HEK293 (cell line): ENCODE measurements around the gene SEMA4D.

Experiments
- CTCF ChIA-PET: fragments of 350-600 bp; formaldehyde crosslinking; extraction: SDS; loops from one replicate; lab custom pipeline; 2021; ENCODE audit warnings: antibody characterized with exemption; lab: Yijun Ruan, JAX
- POLR2A ChIA-PET: fragments of 300-600 bp; formaldehyde crosslinking; extraction: SDS; loops from one replicate; lab custom pipeline; 2020; ENCODE audit warnings: antibody characterized with exemption, inconsistent platforms; lab: Yijun Ruan, JAX
- H3K27ac ChIP-seq: fragments of 200-500 bp; sonication (Bioruptor generic); 2 replicates; pipeline ENCODE4 v1.5.1; 2014; ENCODE audit warnings: low read depth, low read length, control low read depth, inconsistent platforms; ENCODE audit errors: extremely low read depth
- H3K36me3 ChIP-seq, 2 experiments: fragments of 200-500 bp in 1 of 2; sonication (Bioruptor generic) in 1 of 2; 1 replicate in 1 of 2; 2 replicates in 1 of 2; pipeline ENCODE4 v1.5.1; 2014 to 2017; ENCODE audit warnings: inconsistent platforms in 2 of 2, low read length in 2 of 2; ENCODE audit not compliant: control insufficient read depth in 2 of 2, insufficient read depth in 1 of 2
- H3K4me1 ChIP-seq: fragments of 200-500 bp; sonication (Bioruptor generic); 2 replicates; pipeline ENCODE4 v1.5.1; 2014; ENCODE audit warnings: mild to moderate bottlenecking, low read length, inconsistent platforms; ENCODE audit not compliant: control insufficient read depth, insufficient read depth
- H3K4me3 ChIP-seq: 2 replicates; pipeline ENCODE4 v1.5.1; 2011; ENCODE audit warnings: low read depth, mild to moderate bottlenecking, control low read depth, low read length, moderate library complexity
- H3K9me3 ChIP-seq: fragments of 200-500 bp; sonication (Bioruptor generic); 2 replicates; pipeline ENCODE4 v1.5.1; 2014; ENCODE audit warnings: low read depth, low read length, inconsistent platforms; ENCODE audit not compliant: control insufficient read depth, insufficient read depth
- EGR2 ChIP-seq: fragments of 450-650 bp; formaldehyde crosslinking; IDR thresholded peaks from 2 replicates; pipeline ENCODE4 v1.5.1; 2016; ENCODE audit warnings: low read depth, missing biosample characterization, missing genetic modification characterization
- GLI2 ChIP-seq: fragments of 450-650 bp; formaldehyde crosslinking; IDR thresholded peaks from 2 replicates; pipeline ENCODE4; 2017; ENCODE audit warnings: missing biosample characterization, missing genetic modification characterization, low read depth, borderline replicate concordance
- HOXC10 ChIP-seq: sonication (generic); formaldehyde crosslinking; IDR thresholded peaks from 2 replicates; pipeline ENCODE4 v1.8.1; 2023; ENCODE audit warnings: mild to moderate bottlenecking, missing genetic modification reagents
- KLF8 ChIP-seq: fragments of 450-650 bp; formaldehyde crosslinking; IDR thresholded peaks from 2 replicates; pipeline ENCODE4 v1.5.1; 2016; ENCODE audit warnings: missing biosample characterization, missing genetic modification characterization
- MEIS1 ChIP-seq: sonication (generic); formaldehyde crosslinking; IDR thresholded peaks from 2 replicates; pipeline ENCODE4 v1.8.1; 2022; ENCODE audit warnings: missing genetic modification reagents, mild to moderate bottlenecking, borderline replicate concordance
- ZBTB20 ChIP-seq: fragments of 450-650 bp; formaldehyde crosslinking; IDR thresholded peaks from 2 replicates; pipeline ENCODE4 v1.5.1; 2016; ENCODE audit warnings: missing biosample characterization, missing genetic modification characterization
- ZNF114 ChIP-seq: fragments of 450-650 bp; formaldehyde crosslinking; IDR thresholded peaks from 2 replicates; pipeline ENCODE4 v1.5.0; 2017; ENCODE audit warnings: missing biosample characterization, missing genetic modification characterization
- ZNF157 ChIP-seq: fragments of 450-650 bp; formaldehyde crosslinking; IDR thresholded peaks from 2 replicates; pipeline ENCODE4 v1.5.1; 2016; ENCODE audit warnings: missing biosample characterization, missing genetic modification characterization
- ZNF335 ChIP-seq: fragments of 450-650 bp; formaldehyde crosslinking; conservative IDR thresholded peaks from 2 replicates; pipeline ENCODE4 v1.5.1; 2016; ENCODE audit warnings: missing biosample characterization, missing genetic modification characterization
- ZNF544 ChIP-seq: fragments of 450-650 bp; formaldehyde crosslinking; IDR thresholded peaks from 2 replicates; pipeline ENCODE4 v1.5.0; 2017; ENCODE audit warnings: missing biosample characterization, missing genetic modification characterization
- ZNF558 ChIP-seq: fragments of 450-650 bp; formaldehyde crosslinking; IDR thresholded peaks from 2 replicates; pipeline ENCODE4 v1.5.1; 2016; ENCODE audit warnings: missing biosample characterization, missing genetic modification characterization
- ZNF654 ChIP-seq: fragments of 450-650 bp; formaldehyde crosslinking; IDR thresholded peaks from 2 replicates; pipeline ENCODE4 v1.5.1; 2016; ENCODE audit warnings: low read depth, missing biosample characterization, missing genetic modification characterization
- TF ChIP-seq, protein P1 (sequence below): fragments of 450-650 bp; formaldehyde crosslinking; IDR thresholded peaks from 2 replicates; pipeline ENCODE4 v1.5.1; 2016; ENCODE audit warnings: missing biosample characterization, missing genetic modification characterization
- TF ChIP-seq, protein P2 (sequence below): fragments of 450-650 bp; formaldehyde crosslinking; optimal IDR thresholded peaks from 2 replicates; pipeline ENCODE3; 2016; ENCODE audit warnings: missing biosample characterization, mild to moderate bottlenecking, missing genetic modification characterization
- TF ChIP-seq, protein P3 (sequence below): fragments of 450-650 bp; formaldehyde crosslinking; IDR thresholded peaks from 2 replicates; pipeline ENCODE4 v1.5.1; 2017; ENCODE audit warnings: missing biosample characterization, missing genetic modification characterization
- TF ChIP-seq, protein P4 (sequence below): fragments of 450-650 bp; formaldehyde crosslinking; IDR thresholded peaks from 2 replicates; pipeline ENCODE4 v1.5.1; 2016; ENCODE audit warnings: missing biosample characterization, missing genetic modification characterization
- TF ChIP-seq, protein P5 (sequence below): fragments of 450-650 bp; formaldehyde crosslinking; IDR thresholded peaks from 2 replicates; pipeline ENCODE4 v1.5.1; 2016; ENCODE audit warnings: missing biosample characterization, missing genetic modification characterization

SEMA4D gene

DNA sequence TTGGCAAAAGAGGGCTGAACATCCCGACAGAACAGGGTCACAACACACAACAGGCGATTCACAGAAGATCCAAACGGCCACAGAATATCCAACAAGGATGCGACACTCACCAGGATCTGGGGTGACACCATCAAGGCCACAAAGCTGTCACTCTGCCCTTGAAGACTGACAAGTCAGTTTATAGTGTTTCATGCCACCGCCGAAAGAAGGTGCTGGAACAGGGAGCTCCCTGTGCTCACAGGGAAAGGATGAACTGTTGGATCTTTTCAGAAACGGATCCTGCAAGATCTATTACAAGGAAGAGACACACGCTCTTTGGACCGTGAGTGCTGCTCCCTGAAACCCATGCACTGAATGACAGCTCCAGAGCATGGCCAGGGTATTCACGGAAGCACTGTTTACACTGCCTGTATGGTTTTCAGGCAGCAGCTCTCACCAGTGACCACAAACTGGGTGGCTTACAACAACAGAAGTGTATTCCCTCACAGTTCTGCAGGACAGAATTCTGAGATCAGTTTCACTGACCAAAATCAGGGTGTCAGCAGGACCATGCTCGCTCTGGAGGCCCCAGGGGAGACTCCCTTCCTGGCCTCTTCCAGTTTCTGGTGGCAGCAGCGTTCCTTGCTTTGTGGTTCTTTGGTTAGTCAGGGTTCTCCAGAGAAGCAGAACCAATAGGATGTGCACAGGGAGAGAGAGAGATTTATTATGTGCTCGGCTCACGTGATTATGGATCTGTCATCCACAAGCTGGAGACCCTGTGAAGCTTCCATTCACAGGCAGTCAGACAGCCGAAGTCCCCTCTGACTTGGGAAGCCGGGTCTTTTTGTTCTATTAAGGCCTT is 52.8 kb downstream of the SEMA4D start:
- no peak overlapping the region for H3K27ac ChIP-seq
- POLR2A ChIA-PET: no interaction called here
- no peak overlapping the region for H3K4me3 ChIP-seq
- peaks cover 0 to 14% of the 10 kb centered on the region in 2 experiments; a peak in 1 of 3 replicates for H3K36me3 ChIP-seq
- TF ChIP-seq EGR2 (no peak), ZNF544 (tag by site-specific recombination) (no peak), ZNF654 (tag by site-specific recombination) (no peak), ZNF157 (tag by site-specific recombination) (no peak), ZNF114 (tag by site-specific recombination) (no peak), ZNF558 (tag by site-specific recombination) (no peak), MEIS1 (CRISPR knock-in tag) (no peak), ZBTB20 (tag by site-specific recombination) (no peak), HOXC10 (CRISPR knock-in tag) (no peak), KLF8 (no peak), GLI2 (no peak)
- TF ChIP-seq, protein P1, sequence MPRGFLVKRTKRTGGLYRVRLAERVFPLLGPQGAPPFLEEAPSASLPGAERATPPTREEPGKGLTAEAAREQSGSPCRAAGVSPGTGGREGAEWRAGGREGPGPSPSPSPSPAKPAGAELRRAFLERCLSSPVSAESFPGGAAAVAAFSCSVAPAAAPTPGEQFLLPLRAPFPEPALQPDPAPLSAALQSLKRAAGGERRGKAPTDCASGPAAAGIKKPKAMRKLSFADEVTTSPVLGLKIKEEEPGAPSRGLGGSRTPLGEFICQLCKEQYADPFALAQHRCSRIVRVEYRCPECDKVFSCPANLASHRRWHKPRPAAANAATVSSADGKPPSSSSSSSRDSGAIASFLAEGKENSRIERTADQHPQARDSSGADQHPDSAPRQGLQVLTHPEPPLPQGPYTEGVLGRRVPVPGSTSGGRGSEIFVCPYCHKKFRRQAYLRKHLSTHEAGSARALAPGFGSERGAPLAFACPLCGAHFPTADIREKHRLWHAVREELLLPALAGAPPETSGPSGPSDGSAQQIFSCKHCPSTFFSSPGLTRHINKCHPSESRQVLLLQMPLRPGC (tag by site-specific recombination): no peak
- TF ChIP-seq, protein P2, sequence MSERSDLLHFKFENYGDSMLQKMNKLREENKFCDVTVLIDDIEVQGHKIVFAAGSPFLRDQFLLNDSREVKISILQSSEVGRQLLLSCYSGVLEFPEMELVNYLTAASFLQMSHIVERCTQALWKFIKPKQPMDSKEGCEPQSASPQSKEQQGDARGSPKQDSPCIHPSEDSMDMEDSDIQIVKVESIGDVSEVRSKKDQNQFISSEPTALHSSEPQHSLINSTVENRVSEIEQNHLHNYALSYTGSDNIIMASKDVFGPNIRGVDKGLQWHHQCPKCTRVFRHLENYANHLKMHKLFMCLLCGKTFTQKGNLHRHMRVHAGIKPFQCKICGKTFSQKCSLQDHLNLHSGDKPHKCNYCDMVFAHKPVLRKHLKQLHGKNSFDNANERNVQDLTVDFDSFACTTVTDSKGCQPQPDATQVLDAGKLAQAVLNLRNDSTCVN (tag by site-specific recombination): no peak
- TF ChIP-seq, protein P3, sequence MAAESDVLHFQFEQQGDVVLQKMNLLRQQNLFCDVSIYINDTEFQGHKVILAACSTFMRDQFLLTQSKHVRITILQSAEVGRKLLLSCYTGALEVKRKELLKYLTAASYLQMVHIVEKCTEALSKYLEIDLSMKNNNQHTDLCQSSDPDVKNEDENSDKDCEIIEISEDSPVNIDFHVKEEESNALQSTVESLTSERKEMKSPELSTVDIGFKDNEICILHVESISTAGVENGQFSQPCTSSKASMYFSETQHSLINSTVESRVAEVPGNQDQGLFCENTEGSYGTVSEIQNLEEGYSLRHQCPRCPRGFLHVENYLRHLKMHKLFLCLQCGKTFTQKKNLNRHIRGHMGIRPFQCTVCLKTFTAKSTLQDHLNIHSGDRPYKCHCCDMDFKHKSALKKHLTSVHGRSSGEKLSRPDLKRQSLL: no peak
- TF ChIP-seq, protein P4, sequence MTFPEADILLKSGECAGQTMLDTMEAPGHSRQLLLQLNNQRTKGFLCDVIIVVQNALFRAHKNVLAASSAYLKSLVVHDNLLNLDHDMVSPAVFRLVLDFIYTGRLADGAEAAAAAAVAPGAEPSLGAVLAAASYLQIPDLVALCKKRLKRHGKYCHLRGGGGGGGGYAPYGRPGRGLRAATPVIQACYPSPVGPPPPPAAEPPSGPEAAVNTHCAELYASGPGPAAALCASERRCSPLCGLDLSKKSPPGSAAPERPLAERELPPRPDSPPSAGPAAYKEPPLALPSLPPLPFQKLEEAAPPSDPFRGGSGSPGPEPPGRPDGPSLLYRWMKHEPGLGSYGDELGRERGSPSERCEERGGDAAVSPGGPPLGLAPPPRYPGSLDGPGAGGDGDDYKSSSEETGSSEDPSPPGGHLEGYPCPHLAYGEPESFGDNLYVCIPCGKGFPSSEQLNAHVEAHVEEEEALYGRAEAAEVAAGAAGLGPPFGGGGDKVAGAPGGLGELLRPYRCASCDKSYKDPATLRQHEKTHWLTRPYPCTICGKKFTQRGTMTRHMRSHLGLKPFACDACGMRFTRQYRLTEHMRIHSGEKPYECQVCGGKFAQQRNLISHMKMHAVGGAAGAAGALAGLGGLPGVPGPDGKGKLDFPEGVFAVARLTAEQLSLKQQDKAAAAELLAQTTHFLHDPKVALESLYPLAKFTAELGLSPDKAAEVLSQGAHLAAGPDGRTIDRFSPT (tag by site-specific recombination): no peak
- H3K4me1 ChIP-seq: no peaks in the 10 kb centered on the region
- no peaks in the 10 kb centered on the region for H3K9me3 ChIP-seq
- CTCF ChIA-PET: interaction anchor here (0.6 kb wide), 1 partner anchor 148 kb away, joined by 3 read pairs; no protein-coding TSS in a partner anchor

DNA sequence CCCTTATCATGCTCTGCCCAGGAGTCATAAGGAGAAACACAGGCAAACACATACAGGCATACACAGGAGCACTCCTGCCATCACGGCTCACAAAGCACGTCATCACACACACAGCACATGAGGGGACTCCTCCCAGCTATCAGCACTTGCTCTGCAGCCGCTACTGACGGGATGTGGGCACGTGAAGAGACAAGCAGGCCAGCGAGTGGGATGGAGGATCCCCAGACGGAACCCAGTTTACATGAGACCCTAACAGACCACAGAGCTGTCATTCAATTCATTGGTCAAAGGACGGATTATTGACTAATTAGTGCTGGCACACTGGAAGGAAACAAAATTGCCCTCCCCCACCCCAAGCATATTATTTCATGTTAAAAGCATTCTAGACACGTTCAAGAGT is 53.6 kb downstream of the SEMA4D start:
- Histone ChIP-seq H3K27ac (no peak overlapping the region), H3K36me3 (peaks cover 0 to 11% of the 10 kb centered on the region in 2 experiments; a peak in 1 of 3 replicates), H3K4me1 (no peaks in the 10 kb centered on the region), H3K9me3 (no peaks in the 10 kb centered on the region), H3K4me3 (no peak overlapping the region)
- POLR2A ChIA-PET: no interaction called here
- CTCF ChIA-PET: interaction anchor here (0.5 kb wide), 1 partner anchor 247 kb away, joined by 4 read pairs; no protein-coding TSS in a partner anchor
- TF ChIP-seq ZNF335: no peak
- TF ChIP-seq, protein P5, sequence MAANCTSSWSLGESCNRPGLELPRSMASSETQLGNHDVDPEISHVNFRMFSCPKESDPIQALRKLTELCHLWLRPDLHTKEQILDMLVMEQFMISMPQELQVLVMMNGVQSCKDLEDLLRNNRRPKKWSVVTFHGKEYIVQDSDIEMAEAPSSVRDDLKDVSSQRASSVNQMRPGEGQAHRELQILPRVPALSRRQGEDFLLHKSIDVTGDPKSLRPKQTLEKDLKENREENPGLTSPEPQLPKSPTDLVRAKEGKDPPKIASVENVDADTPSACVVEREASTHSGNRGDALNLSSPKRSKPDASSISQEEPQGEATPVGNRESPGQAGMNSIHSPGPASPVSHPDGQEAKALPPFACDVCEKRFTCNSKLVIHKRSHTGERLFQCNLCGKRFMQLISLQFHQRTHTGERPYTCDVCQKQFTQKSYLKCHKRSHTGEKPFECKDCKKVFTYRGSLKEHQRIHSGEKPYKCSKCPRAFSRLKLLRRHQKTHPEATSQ (tag by site-specific recombination): no peak
